Suprapubic skin (tissue), 4 donors: ENCODE measurements around the gene GRIK5. TPM values are rescaled to one million over a fixed set of nuclear protein-coding genes. Genes with fewer than 3 reads are reported as not detected.

Experiments used
- DNase-seq, 2 donors: peaks; one replicate each; pipeline ENCODE4 v3.0.0-alpha.2; 2019; ENCODE audit warnings: low spot score in 2 of 2
- H3K27ac ChIP-seq: fragments of 200-600 bp; sonication (generic); one replicate; pipeline ENCODE4 v1.5.1; 2019
- H3K27me3 ChIP-seq: fragments of 200-600 bp; sonication (generic); one replicate; pipeline ENCODE4 v1.5.1; 2019
- H3K36me3 ChIP-seq: fragments of 200-600 bp; sonication (generic); one replicate; pipeline ENCODE4 v1.5.1; 2019
- H3K4me1 ChIP-seq: fragments of 200-600 bp; sonication (generic); one replicate; pipeline ENCODE4 v1.5.1; 2019
- H3K4me3 ChIP-seq: fragments of 200-600 bp; sonication (generic); one replicate; pipeline ENCODE4 v1.5.1; 2019; ENCODE audit warnings: mild to moderate bottlenecking
- H3K9me3 ChIP-seq: fragments of 200-600 bp; sonication (generic); one replicate; pipeline ENCODE4 v1.5.1; 2019
- EP300 ChIP-seq: sonication (generic); formaldehyde crosslinking; IDR thresholded peaks from one replicate; pipeline ENCODE4 v1.6.1; 2017; ENCODE audit warnings: antibody characterized with exemption
- POLR2A ChIP-seq, 2 donors: fragments of 450-650 bp; IDR thresholded peaks; one replicate each; pipeline ENCODE4 v1.6.1; 2017; ENCODE audit warnings: antibody characterized with exemption in 2 of 2, mild to moderate bottlenecking in 2 of 2, moderate library complexity in 2 of 2
- POLR2AphosphoS5 ChIP-seq, 3 donors: sonication (generic); formaldehyde crosslinking; IDR thresholded peaks; one replicate each; pipeline ENCODE4 v1.6.1; 2017; ENCODE audit warnings: antibody characterized with exemption in 3 of 3
- WGBS: methylation state at CpG from one replicate; pipeline ENCODE4 v1.1.5; 2018; 5-methylcytosine and 5-hydroxymethylcytosine counted together
- total RNA-seq, 4 donors: library from RNA; depleted of rRNA; stranded (reverse); fragments of >200 nt; gene quantifications; one replicate each; pipeline ENCODE4 v1.1.0, GENCODE V29; 2016
- TF ChIP-seq, protein P1 (sequence below), 2 donors: fragments of 200-600 bp in 1 of 2; fragments of 450-650 bp in 1 of 2; sonication (generic) in 1 of 2; IDR thresholded peaks; one replicate each; pipeline ENCODE4 v1.5.1; 2016 to 2019; ENCODE audit warnings: antibody characterized with exemption in 2 of 2, mild to moderate bottlenecking in 1 of 2, moderate library complexity in 1 of 2

GRIK5 gene
- total RNA-seq, 4 donors from 2014 or later, result 0.68 to 2.3 (median 1.1) TPM

DNA sequence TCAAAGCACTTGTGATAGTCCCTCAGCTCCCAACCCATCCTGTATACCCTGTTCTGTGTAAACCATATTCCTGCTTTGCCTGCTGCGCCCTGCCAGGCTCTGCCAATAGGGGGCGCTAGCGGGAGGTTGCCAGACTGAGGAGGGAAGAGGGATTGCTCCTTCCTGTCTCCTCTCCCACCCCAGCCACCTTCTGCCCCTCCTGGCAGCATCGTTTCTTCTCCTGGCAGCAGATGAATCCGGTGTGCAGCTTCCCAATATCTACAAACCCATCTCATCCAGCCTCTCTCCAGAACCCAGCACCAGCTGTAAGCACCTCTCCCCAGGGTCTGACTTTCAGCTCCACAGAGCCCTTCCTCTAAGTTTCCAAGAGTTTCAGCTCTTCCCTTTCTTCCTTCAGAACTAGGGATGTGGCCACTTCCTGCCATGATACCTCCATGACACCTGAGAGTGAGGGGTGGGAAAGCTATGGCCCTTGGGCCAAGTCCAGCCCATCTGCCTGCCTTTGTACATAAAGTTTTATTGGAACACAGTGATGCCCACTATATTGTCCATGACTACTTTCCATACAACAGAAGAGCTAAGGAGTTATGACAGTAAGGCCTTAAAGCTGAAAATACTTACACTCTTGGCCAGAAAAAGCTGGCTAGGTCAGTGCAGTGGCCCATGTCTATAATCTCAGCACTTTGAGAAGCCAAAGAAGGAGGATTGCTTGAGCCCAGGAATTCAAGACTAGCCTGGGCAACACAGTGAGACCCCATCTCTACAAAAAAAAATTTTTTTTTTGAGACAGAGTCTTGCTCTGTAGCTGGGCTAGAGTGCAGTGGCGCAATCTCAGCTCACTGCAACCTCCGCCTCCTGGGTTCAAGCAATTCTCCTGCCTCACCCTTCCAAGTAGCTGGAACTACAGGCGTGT lies 41.4 kb downstream of the GRIK5 start:
- no peaks in the 10 kb centered on the region for H3K36me3 ChIP-seq
- H3K4me1 ChIP-seq, result no peaks in the 10 kb centered on the region
- TF ChIP-seq POLR2A (IDR thresholded peaks at IDR 0.05) (no peak), POLR2AphosphoS5 (IDR thresholded peaks at IDR 0.05) (no peak), EP300 (no peak)
- TF ChIP-seq, protein P1, sequence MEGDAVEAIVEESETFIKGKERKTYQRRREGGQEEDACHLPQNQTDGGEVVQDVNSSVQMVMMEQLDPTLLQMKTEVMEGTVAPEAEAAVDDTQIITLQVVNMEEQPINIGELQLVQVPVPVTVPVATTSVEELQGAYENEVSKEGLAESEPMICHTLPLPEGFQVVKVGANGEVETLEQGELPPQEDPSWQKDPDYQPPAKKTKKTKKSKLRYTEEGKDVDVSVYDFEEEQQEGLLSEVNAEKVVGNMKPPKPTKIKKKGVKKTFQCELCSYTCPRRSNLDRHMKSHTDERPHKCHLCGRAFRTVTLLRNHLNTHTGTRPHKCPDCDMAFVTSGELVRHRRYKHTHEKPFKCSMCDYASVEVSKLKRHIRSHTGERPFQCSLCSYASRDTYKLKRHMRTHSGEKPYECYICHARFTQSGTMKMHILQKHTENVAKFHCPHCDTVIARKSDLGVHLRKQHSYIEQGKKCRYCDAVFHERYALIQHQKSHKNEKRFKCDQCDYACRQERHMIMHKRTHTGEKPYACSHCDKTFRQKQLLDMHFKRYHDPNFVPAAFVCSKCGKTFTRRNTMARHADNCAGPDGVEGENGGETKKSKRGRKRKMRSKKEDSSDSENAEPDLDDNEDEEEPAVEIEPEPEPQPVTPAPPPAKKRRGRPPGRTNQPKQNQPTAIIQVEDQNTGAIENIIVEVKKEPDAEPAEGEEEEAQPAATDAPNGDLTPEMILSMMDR (IDR thresholded peaks at IDR 0.05), result no peak
- H3K9me3 ChIP-seq, result no peaks in the 10 kb centered on the region
- no peaks in the 10 kb centered on the region for H3K27me3 ChIP-seq
- H3K27ac ChIP-seq, result no peak overlapping the region
- WGBS, result 57% methylated on average over 8 of the region's 8 CpGs
- no peak overlapping the region for H3K4me3 ChIP-seq
- DNase-seq, result no peak

DNA sequence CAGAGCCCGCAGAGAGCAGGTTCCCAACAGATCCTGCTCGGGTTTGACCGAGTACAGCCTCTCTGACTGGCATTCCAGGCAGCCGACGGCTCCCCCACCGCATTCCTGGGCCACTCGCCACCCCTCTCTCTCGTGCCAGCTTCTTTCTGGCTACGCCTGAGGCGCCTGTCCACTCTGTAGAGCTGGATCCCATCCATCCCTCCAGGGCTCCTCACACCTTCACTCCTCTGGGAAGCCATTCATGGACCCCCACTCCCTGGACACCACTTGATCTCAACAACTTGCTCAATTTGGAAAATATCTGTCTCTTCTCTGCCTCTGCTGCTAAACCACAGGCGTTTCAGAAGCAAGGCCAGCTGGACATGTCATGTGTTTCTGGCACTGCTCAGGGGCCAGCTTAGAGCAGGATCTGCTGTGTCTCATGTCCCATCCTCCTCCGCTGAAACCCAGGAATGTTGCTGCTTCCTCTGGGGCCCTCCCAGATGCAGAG lies 45.3 kb downstream of the GRIK5 start:
- no peak for DNase-seq
- TF ChIP-seq POLR2A (IDR thresholded peaks at IDR 0.05) (no peak), EP300 (no peak), POLR2AphosphoS5 (IDR thresholded peaks at IDR 0.05) (no peak)
- TF ChIP-seq, protein P1 (IDR thresholded peaks at IDR 0.05), result no peak
- H3K9me3 ChIP-seq, result no peaks in the 10 kb centered on the region
- H3K27ac ChIP-seq, result no peak overlapping the region
- no peak overlapping the region for H3K4me3 ChIP-seq
- H3K27me3 ChIP-seq, result peaks cover 9% of the 10 kb centered on the region
- WGBS, result 32% methylated on average over 11 of the region's 12 CpGs
- no peaks in the 10 kb centered on the region for H3K36me3 ChIP-seq
- no peaks in the 10 kb centered on the region for H3K4me1 ChIP-seq

- no peaks in the 10 kb centered on the region for H3K36me3 ChIP-seq
- H3K9me3 ChIP-seq, result no peaks in the 10 kb centered on the region
- no peak for TF ChIP-seq POLR2AphosphoS5 (IDR thresholded peaks at IDR 0.05)
- TF ChIP-seq, protein P1 (IDR thresholded peaks at IDR 0.05), result no peak
- no peak for TF ChIP-seq EP300
- TF ChIP-seq POLR2A (IDR thresholded peaks at IDR 0.05), result no peak
- H3K4me1 ChIP-seq, result no peaks in the 10 kb centered on the region
- DNase-seq, result no peak
- H3K27ac ChIP-seq, result no peak overlapping the region
- no peak overlapping the region for H3K4me3 ChIP-seq
- H3K27me3 ChIP-seq, result peaks cover 9% of the 10 kb centered on the region
- 85% methylated on average over 4 of the region's 4 CpGs for WGBS
These were observed 46.1 kb downstream of the GRIK5 start for GRCh38 chr19:42023943-42024260.

GRCh38 chr19:42023121-42023942 lies 46.7 kb downstream of the GRIK5 start:
- Histone ChIP-seq H3K36me3 (no peaks in the 10 kb centered on the region), H3K4me3 (no peak overlapping the region), H3K9me3 (no peaks in the 10 kb centered on the region), H3K27me3 (peaks cover 9% of the 10 kb centered on the region), H3K4me1 (no peaks in the 10 kb centered on the region), H3K27ac (no peak overlapping the region)
- DNase-seq, result no peak
- TF ChIP-seq, protein P1 (IDR thresholded peaks at IDR 0.05), result no peak
- TF ChIP-seq EP300 (no peak), POLR2A (IDR thresholded peaks at IDR 0.05) (no peak), POLR2AphosphoS5 (IDR thresholded peaks at IDR 0.05) (no peak)
- 78% methylated on average over 17 of the region's 17 CpGs for WGBS

GRCh38 chr19:42022616-42023015 lies 47.4 kb downstream of the GRIK5 start:
- H3K36me3 ChIP-seq, result no peaks in the 10 kb centered on the region
- 78% methylated on average over 5 of the region's 5 CpGs for WGBS

More at GRCh38 chr19:42022616-42023015, 47.4 kb downstream of the GRIK5 start:
- H3K9me3 ChIP-seq, result no peaks in the 10 kb centered on the region
- no peaks in the 10 kb centered on the region for H3K4me1 ChIP-seq
- no peak overlapping the region for H3K4me3 ChIP-seq
- TF ChIP-seq POLR2A (IDR thresholded peaks at IDR 0.05) (no peak), EP300 (no peak), POLR2AphosphoS5 (IDR thresholded peaks at IDR 0.05) (no peak)
- TF ChIP-seq, protein P1 (IDR thresholded peaks at IDR 0.05), result no peak
- no peak overlapping the region for H3K27ac ChIP-seq
- peaks cover 9% of the 10 kb centered on the region for H3K27me3 ChIP-seq
- no peak for DNase-seq
